ENCODE measurements around the gene MIPEP.

DNA sequence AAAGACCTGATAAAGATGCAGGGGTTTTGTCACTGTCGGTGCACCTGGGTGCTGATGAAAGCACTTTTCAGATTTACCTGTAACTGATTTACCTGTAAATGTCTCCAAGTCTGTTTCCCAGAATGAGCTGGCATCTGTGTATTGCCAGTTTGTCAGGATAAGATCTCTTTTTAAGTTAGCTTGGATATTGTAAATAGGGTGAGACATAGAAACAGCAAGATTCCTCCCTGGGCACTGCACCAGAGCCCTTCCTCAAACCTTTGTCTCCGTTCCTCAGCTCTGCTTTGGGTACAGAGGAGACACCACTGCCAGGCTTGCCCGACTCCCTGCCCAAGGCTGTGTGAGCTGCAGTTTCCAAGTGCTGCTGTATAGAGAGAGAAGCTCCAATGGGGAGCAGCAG is 160.4 kb downstream of the MIPEP start:
- TF ChIP-seq CTCF (conservative IDR thresholded peaks at IDR 0.05 in 1 of 2, IDR thresholded peaks at IDR 0.05 in 1 of 2; ENCODE audit: low read depth in 1 of 2, low read length in 2 of 2) (no peak), EZH2 (IDR thresholded peaks at IDR 0.05; ENCODE audit: low read length, missing control alignments) (no peak)
